Stimulated activated CD4-positive, alpha-beta T cell treated with anti-CD3 and anti-CD28 coated beads, Interleukin-12 subunit alpha, Interleukin-12 subunit beta, amount 100 ng/mL, for 48 hours (primary cell): Measurements from ENCODE around the gene KLHL2.
"Not testable (repeated sequence)": the region's sequence is repeated elsewhere in the genome, so short reads cannot be mapped to it uniquely, and the experiment has no call there.

Experiments
- DNase-seq, 3 donors: peaks; one replicate each; pipeline ENCODE4 v3.0.0-alpha.2; 2020; ENCODE audit warnings: low read depth in 2 of 3, low spot score in 1 of 3

Gene KLHL2

GRCh38 chr4:165229490-165230200 lies 22.3 kb downstream of the KLHL2 start:
- DNase-seq = not testable (repeated sequence)

DNA sequence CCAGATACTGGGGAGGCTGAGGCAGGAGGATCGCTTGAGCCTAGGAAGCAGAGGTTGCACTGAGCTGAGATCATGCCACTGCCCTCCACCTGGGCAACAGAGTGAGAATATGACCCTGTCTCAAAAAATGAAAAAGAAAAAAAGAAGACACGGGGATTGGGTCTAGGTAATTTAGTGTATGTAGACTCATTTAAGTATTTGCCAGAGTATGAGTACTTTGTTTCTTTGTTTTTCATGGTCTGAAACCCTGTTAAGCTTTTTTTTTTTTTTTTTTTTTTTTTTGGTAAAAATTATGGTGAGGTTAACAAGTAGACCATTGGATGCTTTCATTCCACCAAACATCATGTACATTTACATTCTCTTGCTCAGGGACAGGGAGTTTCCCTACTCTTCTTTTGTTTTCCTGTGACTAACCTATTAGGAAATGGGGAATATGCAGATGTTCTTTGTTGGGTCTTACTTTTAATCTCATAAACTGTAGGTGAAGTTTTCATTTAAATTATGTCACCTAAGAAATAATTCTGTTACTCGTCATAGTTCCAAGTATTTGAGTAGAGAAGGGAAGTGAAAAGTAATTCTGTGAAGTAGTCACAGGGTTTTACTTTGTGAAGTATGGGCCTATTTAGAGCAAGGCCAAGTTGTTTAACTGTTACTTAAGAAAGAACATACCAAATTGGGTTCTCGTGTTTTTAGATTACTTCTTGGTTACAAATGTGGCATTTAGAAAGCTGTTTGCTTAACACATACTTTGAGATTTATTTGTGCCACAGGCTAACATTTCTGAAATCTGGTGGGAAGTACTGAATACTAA lies 25.5 kb downstream of the KLHL2 start:
- not testable (repeated sequence) for DNase-seq

- no peak for DNase-seq
These were observed 27.4 kb downstream of the KLHL2 start for GRCh38 chr4:165234766-165235165.

DNA sequence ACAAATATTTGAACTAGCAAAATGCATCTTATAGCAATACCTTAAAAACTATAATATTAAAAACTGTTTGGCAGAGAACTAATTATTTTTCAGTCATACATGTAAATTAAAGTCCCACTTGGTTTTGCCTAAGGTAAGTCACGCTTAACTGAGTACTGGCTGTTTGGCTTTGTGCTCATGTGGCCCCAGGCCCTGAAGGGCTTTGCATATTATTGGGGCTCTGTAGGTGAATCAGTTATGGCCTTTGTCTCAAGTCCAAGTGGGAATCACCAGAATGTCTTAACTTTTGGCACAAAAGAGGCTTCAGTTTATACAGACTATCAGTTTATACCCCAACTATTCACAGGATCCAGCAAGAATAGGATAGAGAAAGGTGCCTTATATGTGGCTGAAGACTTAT lies 29.5 kb downstream of the KLHL2 start:
- DNase-seq = not testable (repeated sequence)

DNA sequence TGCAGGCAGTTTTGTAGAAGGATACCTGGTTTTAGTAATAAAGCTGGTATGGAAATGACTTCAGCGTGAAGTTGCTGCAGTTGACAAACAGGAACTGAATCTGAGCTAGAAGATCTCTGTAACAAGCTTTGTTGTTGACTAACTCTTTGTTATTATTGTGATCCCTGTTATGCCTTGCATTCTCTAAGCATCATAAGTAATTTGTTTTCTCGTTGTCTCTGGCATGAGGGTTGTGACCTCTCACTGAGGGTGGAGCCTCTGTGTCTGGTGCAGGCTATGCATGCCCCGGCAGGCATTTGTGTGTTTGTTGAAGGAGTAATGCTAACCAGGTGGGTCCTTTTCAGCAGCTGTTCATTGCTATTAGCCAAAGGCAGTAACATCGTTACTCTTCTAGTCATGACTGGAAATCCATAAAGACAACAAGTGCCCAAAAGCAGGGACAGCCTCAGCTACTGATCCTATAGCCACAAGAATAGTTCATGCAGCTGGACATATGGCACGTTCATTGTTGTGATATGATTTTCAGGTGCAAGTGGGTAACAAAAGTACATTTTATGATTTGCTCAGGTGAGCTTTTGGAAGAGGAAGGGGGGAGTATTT lies 30.8 kb downstream of the KLHL2 start:
- not testable (repeated sequence) for DNase-seq

DNA sequence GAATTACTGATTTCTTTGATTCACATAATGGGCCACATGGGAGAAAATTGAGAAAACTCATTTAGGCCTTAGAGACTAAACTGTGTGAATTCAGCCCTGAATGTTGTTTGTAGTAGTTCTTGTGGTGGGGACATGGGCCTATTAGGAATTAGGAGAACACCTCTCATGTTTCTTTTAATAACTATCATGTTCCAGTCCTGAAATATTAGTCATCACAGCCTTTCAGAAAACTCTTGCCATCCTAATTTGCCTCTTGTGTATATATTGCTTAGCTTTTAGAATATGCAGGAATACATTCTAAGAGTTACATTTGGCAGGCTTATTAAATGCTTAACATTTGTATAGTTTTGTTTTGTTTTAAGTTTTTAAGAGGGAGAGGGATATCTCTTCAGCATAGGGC lies 33.4 kb downstream of the KLHL2 start:
- DNase-seq = not testable (repeated sequence)

GRCh38 chr4:165244148-165244547 lies 36.8 kb downstream of the KLHL2 start:
- not testable (repeated sequence) for DNase-seq

GRCh38 chr4:165244587-165245186 lies 37.3 kb downstream of the KLHL2 start:
- not testable (repeated sequence) for DNase-seq

DNA sequence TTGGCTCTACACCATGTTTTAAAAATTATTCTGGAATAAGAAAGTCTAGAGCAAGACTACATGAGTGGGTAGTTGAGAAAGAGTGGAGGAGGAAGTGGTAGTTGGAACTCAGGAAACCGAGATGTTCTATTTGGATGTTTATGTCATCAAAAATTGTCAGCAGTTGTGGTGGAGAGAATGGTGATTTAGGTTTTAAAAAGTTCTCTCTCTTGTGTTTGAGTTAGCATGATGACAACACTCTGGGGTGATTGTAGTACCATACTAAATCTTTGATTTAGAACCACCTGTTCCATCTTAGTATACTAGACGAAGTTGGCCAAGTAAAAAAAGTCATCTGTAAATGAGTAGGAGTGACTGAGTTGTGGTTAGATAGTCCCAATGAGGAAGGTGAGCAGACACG lies 40.7 kb downstream of the KLHL2 start:
- no peak for DNase-seq

- peak in 2 of 3 donors; percentile 5 to 15 for DNase-seq
These were observed 41.5 kb downstream of the KLHL2 start for GRCh38 chr4:165248904-165249303.

- not testable (repeated sequence) for DNase-seq
These were observed 47.4 kb downstream of the KLHL2 start for GRCh38 chr4:165254771-165255170.

DNA sequence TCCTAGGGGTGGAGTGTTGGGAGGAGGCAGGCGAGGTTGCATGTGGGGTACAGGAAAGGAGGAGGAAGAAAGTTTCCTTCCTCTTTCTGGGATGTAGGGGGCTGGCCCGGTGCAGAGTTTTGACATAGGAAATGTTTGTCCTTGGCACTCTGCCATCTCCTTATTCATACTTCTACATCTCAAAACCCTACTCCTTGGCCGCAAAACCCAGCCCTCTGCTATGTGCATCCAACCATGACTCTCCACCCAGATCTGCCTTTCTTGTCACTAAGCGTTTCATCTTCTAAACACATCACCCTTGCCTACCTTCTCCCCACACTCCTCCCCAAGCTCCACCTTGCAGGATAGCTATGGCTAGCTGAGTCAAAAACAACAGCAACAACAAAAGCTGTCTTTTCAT lies 48.1 kb downstream of the KLHL2 start:
- peak; percentile 17 to 51 (median 25) for DNase-seq

DNA sequence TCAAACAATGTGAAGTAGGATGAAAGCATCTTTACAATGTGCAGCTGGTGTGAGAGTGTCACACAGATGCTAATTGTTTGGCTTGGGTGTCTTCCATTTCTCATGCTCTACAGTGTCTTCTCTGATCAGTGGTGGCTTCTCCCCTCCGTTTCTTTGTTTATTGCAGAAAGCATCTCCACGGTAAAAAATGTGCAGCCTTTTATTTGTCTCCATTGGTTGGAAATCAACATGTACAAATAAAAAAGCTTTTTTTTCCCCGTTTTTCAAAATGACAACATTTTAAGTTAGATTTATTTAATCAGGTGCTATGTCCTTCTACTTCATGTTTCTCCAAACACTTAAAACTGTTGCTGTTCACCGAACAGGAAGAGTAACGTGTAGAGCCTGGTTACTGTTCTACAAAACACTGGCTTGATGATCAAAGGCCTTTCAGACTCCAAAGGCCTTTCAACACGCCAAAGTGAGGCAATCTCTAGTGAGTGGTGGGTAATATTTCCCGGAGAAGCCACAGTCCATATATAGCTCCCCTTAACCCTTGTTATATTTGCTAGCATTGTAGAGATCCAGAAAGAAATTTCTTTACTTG lies 48.8 kb downstream of the KLHL2 start:
- DNase-seq = not testable (repeated sequence)

- DNase-seq = not testable (repeated sequence)
These were observed 52.4 kb downstream of the KLHL2 start for GRCh38 chr4:165259776-165260175.

DNA sequence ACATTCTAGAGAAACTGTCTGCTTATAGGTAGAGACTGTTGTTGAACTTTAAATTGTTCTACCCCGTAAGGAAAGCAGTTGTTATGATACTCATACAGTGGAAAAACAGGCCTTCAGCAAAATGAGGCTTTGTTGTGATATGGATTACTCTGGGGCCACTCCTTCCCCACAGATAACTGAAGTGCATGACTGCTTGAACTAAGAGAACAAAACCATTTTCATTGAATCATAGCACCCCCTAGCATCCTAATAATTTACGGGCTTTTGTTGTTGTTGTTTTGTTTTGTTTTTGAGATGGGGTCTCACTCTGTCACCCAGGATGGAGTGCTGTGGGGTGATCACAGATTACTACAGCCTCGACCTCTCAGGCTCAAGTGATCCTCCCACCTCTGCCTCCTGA lies 54.9 kb downstream of the KLHL2 start:
- DNase-seq = not testable (repeated sequence)

GRCh38 chr4:165263466-165263865 lies 56.1 kb downstream of the KLHL2 start:
- not testable (repeated sequence) for DNase-seq

DNA sequence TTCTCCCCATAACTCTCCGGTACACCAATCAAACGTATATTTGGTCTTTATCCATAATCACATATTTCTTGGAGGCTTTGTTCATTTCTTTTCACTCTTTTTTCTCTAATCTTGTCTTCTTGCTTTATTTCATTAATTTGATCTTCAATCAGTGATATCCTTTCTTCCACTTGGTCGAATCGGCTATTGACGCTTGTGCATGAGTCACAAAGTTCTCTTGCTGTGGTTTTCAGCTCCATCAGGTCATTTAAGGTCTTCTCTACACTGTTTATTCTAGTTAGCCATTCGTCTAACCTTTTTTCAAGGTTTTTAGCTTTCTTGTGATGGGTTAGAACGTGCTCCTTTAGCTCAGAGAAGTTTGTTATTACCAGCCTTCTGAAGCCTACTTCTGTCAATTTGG lies 62.6 kb downstream of the KLHL2 start:
- not testable (repeated sequence) for DNase-seq

DNA sequence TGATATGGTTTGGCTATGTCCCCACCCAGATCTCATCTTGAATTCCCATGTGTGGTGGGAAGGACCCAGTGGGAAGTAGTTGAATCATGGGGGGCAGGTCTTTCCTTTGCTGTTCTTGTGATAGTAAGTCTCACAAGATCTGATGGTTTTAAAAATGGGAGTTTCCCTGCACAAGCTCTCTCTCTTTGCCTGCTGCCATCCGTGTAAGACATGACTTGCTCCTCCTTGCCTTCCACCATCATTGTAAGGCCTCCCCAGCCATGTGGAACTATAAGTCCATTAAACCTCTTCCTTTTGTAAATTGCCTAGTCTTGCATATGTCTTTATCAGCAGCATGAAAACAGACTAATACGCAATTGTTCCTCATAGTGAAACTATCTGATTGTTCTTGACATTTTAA lies 66.1 kb downstream of the KLHL2 start:
- DNase-seq = not testable (repeated sequence)

GRCh38 chr4:165275357-165275756 lies 68.0 kb downstream of the KLHL2 start:
- not testable (repeated sequence) for DNase-seq

- DNase-seq = not testable (repeated sequence)
These were observed 72.2 kb downstream of the KLHL2 start for GRCh38 chr4:165279531-165279930.

DNA sequence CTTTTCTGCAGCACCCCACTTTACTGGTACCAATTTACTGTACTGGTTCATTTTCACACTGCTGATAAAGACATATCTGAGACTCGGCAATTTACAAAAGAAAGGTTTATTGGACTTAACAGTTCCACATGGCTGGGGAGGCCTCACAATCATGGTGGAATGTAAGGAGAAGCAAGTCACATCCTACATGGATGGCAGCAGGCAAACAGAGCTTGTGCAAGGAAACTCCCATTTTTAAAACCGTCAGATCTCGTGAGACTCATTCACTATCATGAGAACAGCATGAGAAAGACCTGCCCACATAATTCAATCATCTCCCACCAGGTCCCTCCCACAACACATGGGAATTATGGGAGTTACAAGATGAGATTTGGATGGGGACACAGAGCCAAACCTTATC lies 77.3 kb downstream of the KLHL2 start:
- DNase-seq = not testable (repeated sequence)
